Measurements from ENCODE around the gene ARID5B. TPM values are rescaled to one million over a fixed set of nuclear protein-coding genes. Genes with fewer than 3 reads are reported as not detected.

ARID5B gene
- total and polyA plus RNA-seq, 2 of the 4 experiments (the other 2 are of a cell fraction): 41.0 to 125 TPM

DNA sequence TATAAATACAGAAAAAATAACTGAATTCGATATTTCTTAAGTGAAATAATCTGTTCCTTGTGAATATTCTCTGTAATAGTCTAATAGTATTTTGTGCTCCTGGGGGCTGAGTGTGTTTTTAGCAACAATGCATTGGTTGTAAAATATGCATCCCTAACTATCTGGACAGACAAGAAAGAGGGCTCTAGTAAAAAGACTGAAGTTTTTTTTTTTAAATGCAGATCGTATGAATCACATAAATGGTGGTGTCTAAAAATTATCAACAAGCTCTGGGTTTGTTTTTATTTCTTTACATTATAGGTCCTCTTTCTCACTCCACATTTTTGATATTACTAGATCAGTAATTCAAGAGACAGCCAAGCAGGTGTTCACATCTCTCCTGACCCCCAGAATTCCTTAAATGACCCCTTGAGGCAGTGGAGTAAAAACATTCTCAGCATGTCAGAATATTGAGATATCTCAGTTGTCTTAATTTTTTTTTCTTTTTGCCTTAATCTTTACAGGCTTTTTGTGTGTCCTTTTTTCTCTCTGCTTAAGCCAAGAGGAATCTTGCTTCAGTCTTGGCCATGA, 18.2 kb downstream of the ARID5B start:
- dilution Hi-C loops (cut with HindIII; ENCODE audit: low sequenced_read_pairs, unreplicated experiment) (no loop called here), in situ Hi-C loops (cut with MboI; ENCODE audit: low sequenced_read_pairs) (no loop called here), intact Hi-C loops (cut with micrococcal nuclease) (no loop called here)
- Histone ChIP-seq H2AK5ac (ENCODE audit: low read depth, low read length) (no peak overlapping the region), H3K27ac (ENCODE audit: insufficient read depth, low read length) (peak overlapping the region; percentile 43; the same call in 1 of the 2 replicates), H3K79me1 (ENCODE audit: low read depth in 1 of 2, low read length in 2 of 2) (peaks cover 28 to 90% of the 10 kb centered on the region in 2 experiments), H3K27me3 (ENCODE audit: control insufficient read depth, insufficient read depth, low read length) (no peaks in the 10 kb centered on the region), H4K20me1 (ENCODE audit: insufficient read depth, low read length) (peaks cover 84% of the 10 kb centered on the region), H3K36me3 (ENCODE audit: control insufficient read depth, insufficient read depth, low read length) (peaks cover 28% of the 10 kb centered on the region), H3K23ac (ENCODE audit: low read depth, low read length) (no peak overlapping the region), H3K14ac (replicated peaks; ENCODE audit: low read depth, low read length) (no peak overlapping the region), H3K9me1 (ENCODE audit: insufficient read depth, low read length) (peaks cover 22% of the 10 kb centered on the region), H3K4me2 (ENCODE audit: low read depth, low read length) (peak overlapping the region; percentile 45; the same call in 1 of the 2 replicates), H2AK9ac (replicated peaks; ENCODE audit: low read depth, low read length, poor library complexity) (no peak overlapping the region), H2BK15ac (ENCODE audit: low read depth, low read length) (no peak overlapping the region), H2BK120ac (ENCODE audit: low read depth, low read length) (no peak overlapping the region), H2AFZ (replicated peaks; ENCODE audit: low read length, poor library complexity) (no peak overlapping the region), H3K4me1 (ENCODE audit: control insufficient read depth, insufficient read depth, low read length) (peaks cover 22% of the 10 kb centered on the region), H3K4me3 (ENCODE audit: insufficient read depth, low read depth, low read length) (no peak overlapping the region), H3K18ac (ENCODE audit: low read depth, low read length) (peak overlapping the region; percentile 33; the same call in 1 of the 2 replicates), H3K56ac (ENCODE audit: extremely low read depth, insufficient read depth, low read length) (no peak overlapping the region), H4K8ac (ENCODE audit: low read depth in 2 of 2, low read length in 2 of 2) (no peak overlapping the region), H2BK20ac (ENCODE audit: low read depth, low read length) (no peak overlapping the region), H3K9me3 (ENCODE audit: control insufficient read depth, insufficient read depth, low read length) (0 out of 2 replicates have a peak, but pooled peaks cover 4% of the 10 kb centered on the region), H3K9ac (ENCODE audit: low read depth, low read length) (no peak overlapping the region), H2BK5ac (ENCODE audit: low read depth, low read length, poor library complexity, severe bottlenecking) (peak overlapping the region; percentile 58), H4K5ac (ENCODE audit: low read depth, low read length) (no peak overlapping the region), H4K91ac (ENCODE audit: insufficient read depth, low read depth, low read length) (no peak overlapping the region), H3K4ac (ENCODE audit: low read depth, low read length) (no peak overlapping the region)
- POLR2A ChIA-PET (ENCODE audit: unreplicated experiment): interaction anchor here (0.6 kb wide), 3 partner anchors 16 to 1159 kb away, joined by 3 to 7 read pairs (median 4); no protein-coding TSS in a partner anchor
- DNase-seq: peak; percentile 81
- peak; percentile 42 for ATAC-seq (ENCODE audit: low read depth)
- TF ChIP-seq FOS (IDR thresholded peaks at IDR 0.05; ENCODE audit: low read depth, low read length): no peak
- no peak for TF ChIP-seq SMC3 (IDR thresholded peaks at IDR 0.05; ENCODE audit: low read depth, low read length)
- no peak for TF ChIP-seq MAFK (IDR thresholded peaks at IDR 0.05; ENCODE audit: low read depth, low read length)
- CTCF ChIA-PET: no interaction called here
- no TSS peak for BruUV-seq (replicated peaks)
- no CpG with 5 or more reads among the region's 2 CpGs for WGBS, 2 experiments (ENCODE audit: extremely low coverage in 2 of 2, insufficient read length in 1 of 2)
